Vagina (tissue), 2 donors: ENCODE measurements around the gene FAM114A2. TPM values are rescaled to one million over a fixed set of nuclear protein-coding genes. Genes with fewer than 3 reads are reported as not detected.

ENCODE experiments used
- DNase-seq, 2 donors: peaks; one replicate each; pipeline ENCODE4 v3.0.0-alpha.2; 2017; ENCODE audit errors: extremely low spot score in 2 of 2
- H3K27ac ChIP-seq: fragments of 200-600 bp; sonication (generic); one replicate; pipeline ENCODE4 v1.5.1; 2019
- H3K27me3 ChIP-seq: fragments of 200-600 bp; sonication (generic); one replicate; pipeline ENCODE4 v1.5.1; 2019
- H3K36me3 ChIP-seq, 2 donors: fragments of 200-600 bp; sonication (generic); one replicate each; pipeline ENCODE4 v1.5.1; 2017 to 2019
- H3K4me1 ChIP-seq: fragments of 200-600 bp; sonication (generic); one replicate; pipeline ENCODE4 v1.5.1; 2019
- H3K4me3 ChIP-seq, 2 donors: fragments of 200-600 bp; sonication (generic); 1 replicate in 1 of 2; 2 replicates in 1 of 2; pipeline ENCODE4 v1.5.1; 2016 to 2019
- H3K9me3 ChIP-seq: fragments of 200-600 bp; sonication (generic); one replicate; pipeline ENCODE4 v1.5.1; 2019
- CTCF ChIP-seq, 3 experiments: fragments of 450-650 bp in 2 of 3; fragments of 200-600 bp in 1 of 3; sonication (generic) in 1 of 3; IDR thresholded peaks; one replicate each; pipeline ENCODE4 v1.5.1; 2017 to 2019; ENCODE audit warnings: antibody characterized with exemption in 3 of 3, mild to moderate bottlenecking in 2 of 3, moderate library complexity in 2 of 3
- POLR2A ChIP-seq, 2 donors: fragments of 450-650 bp; IDR thresholded peaks; one replicate each; pipeline ENCODE4 v1.6.1; 2017; ENCODE audit warnings: antibody characterized with exemption in 2 of 2, mild to moderate bottlenecking in 2 of 2, moderate library complexity in 2 of 2
- POLR2AphosphoS5 ChIP-seq, 2 donors: sonication (generic); formaldehyde crosslinking; IDR thresholded peaks; one replicate each; pipeline ENCODE4 v1.9.0; 2017; ENCODE audit warnings: antibody characterized with exemption in 2 of 2, mild to moderate bottlenecking in 2 of 2, low read depth in 1 of 2; ENCODE audit not compliant: insufficient read depth in 1 of 2
- intact Hi-C: fragments of 100-400 bp; cut with DNase I; formaldehyde crosslinking; loops from one replicate; pipeline ENCODE4 v1.15.1; 2023
- total RNA-seq: library from RNA; depleted of rRNA; stranded (reverse); fragments of >200 nt; gene quantifications from one replicate; pipeline ENCODE4 v1.2.3, GENCODE V29; 2016

The FAM114A2 gene
- total RNA-seq, 1 donor from 2014 or later = 20.4 TPM

GRCh38 chr5:153941265-153941664, 97.4 kb downstream of the FAM114A2 start:
- Histone ChIP-seq H3K4me1 (no peaks in the 10 kb centered on the region), H3K4me3 (no peak overlapping the region), H3K27ac (no peak overlapping the region), H3K27me3 (no peaks in the 10 kb centered on the region), H3K9me3 (no peaks in the 10 kb centered on the region), H3K36me3 (no peaks in the 10 kb centered on the region)
- TF ChIP-seq CTCF (IDR thresholded peaks at IDR 0.05) = no peak
- no peak for TF ChIP-seq POLR2AphosphoS5 (IDR thresholded peaks at IDR 0.05; ENCODE audit: insufficient read depth in 1 of 2, low read depth in 1 of 2)
- TF ChIP-seq POLR2A (IDR thresholded peaks at IDR 0.05) = no peak
- intact Hi-C loops = no loop called here
- DNase-seq = no peak

Other genes starting within 250 kb of the FAM114A2 start
- gene MFAP3, start 57 bp upstream of the FAM114A2 start, total RNA-seq = 38.5 TPM
- gene GALNT10, start 151.8 kb upstream of the FAM114A2 start, total RNA-seq = 11.5 TPM